ENCODE data around the gene MEOX2.

MEOX2 gene

GRCh38 chr7:15681186-15681585, 5.3 kb downstream of the MEOX2 start:
- no peak for DNase-seq (ENCODE audit: low read depth)

- no peak for DNase-seq (ENCODE audit: low read depth)
Observed at GRCh38 chr7:15680446-15680845, 6.0 kb downstream of the MEOX2 start.

GRCh38 chr7:15679306-15679705, 7.2 kb downstream of the MEOX2 start:
- DNase-seq (ENCODE audit: low read depth) = no peak

- no peak for DNase-seq (ENCODE audit: low read depth)
Observed at GRCh38 chr7:15678653-15679052, 7.8 kb downstream of the MEOX2 start.

- DNase-seq (ENCODE audit: low read depth) = no peak
Observed at GRCh38 chr7:15675379-15675778, 11.1 kb downstream of the MEOX2 start.

- no peak for DNase-seq (ENCODE audit: low read depth)
Observed at GRCh38 chr7:15674586-15674985, 11.9 kb downstream of the MEOX2 start.

GRCh38 chr7:15669443-15670090, 16.9 kb downstream of the MEOX2 start:
- DNase-seq (ENCODE audit: low read depth) = no peak

GRCh38 chr7:15667991-15668390, 18.5 kb downstream of the MEOX2 start:
- no peak for DNase-seq (ENCODE audit: low read depth)

- no peak for DNase-seq (ENCODE audit: low read depth)
Observed at GRCh38 chr7:15662451-15662850, 24.0 kb downstream of the MEOX2 start.

- no peak for DNase-seq (ENCODE audit: low read depth)
Observed at GRCh38 chr7:15658247-15658646, 28.2 kb downstream of the MEOX2 start.

- no peak for DNase-seq (ENCODE audit: low read depth)
Observed at GRCh38 chr7:15652776-15653290, 33.6 kb downstream of the MEOX2 start.

- no peak for DNase-seq (ENCODE audit: low read depth)
Observed at GRCh38 chr7:15651693-15652092, 34.8 kb downstream of the MEOX2 start.

GRCh38 chr7:15650787-15651186, 35.7 kb downstream of the MEOX2 start:
- DNase-seq (ENCODE audit: low read depth) = no peak

- DNase-seq (ENCODE audit: low read depth) = no peak
Observed at GRCh38 chr7:15648461-15648961, 38.0 kb downstream of the MEOX2 start.

- DNase-seq (ENCODE audit: low read depth) = no peak
Observed at GRCh38 chr7:15647309-15647708, 39.2 kb downstream of the MEOX2 start.

- DNase-seq (ENCODE audit: low read depth) = no peak
Observed at GRCh38 chr7:15643000-15643705, 43.3 kb downstream of the MEOX2 start.

GRCh38 chr7:15628876-15629275, 57.6 kb downstream of the MEOX2 start:
- no peak for DNase-seq (ENCODE audit: low read depth)

GRCh38 chr7:15626041-15626440, 60.4 kb downstream of the MEOX2 start:
- no peak for DNase-seq (ENCODE audit: low read depth)

- DNase-seq (ENCODE audit: low read depth) = no peak
Observed at GRCh38 chr7:15625466-15625865, 61.0 kb downstream of the MEOX2 start.

GRCh38 chr7:15621468-15621867, 65.0 kb downstream of the MEOX2 start:
- no peak for DNase-seq (ENCODE audit: low read depth)

GRCh38 chr7:15620491-15621185, 65.8 kb downstream of the MEOX2 start:
- no peak for DNase-seq (ENCODE audit: low read depth)

GRCh38 chr7:15618275-15618674, 68.2 kb downstream of the MEOX2 start:
- no peak for DNase-seq (ENCODE audit: low read depth)

GRCh38 chr7:15612205-15612604, 74.3 kb downstream of the MEOX2 start:
- DNase-seq (ENCODE audit: low read depth) = no peak

Data from T follicular helper cell (primary cell).